Stimulated activated CD8-positive, alpha-beta memory T cell treated with anti-CD3 and anti-CD28 coated beads, Interleukin-4, amount 100 ng/mL, for 24 hours (primary cell): ENCODE measurements around the gene NR2C2AP.
"Not testable (repeated sequence)": the region's sequence is repeated elsewhere in the genome, so short reads cannot be mapped to it uniquely, and the experiment has no call there.

Experiments
- DNase-seq: peaks from one replicate; pipeline ENCODE4 v3.0.0-alpha.2; 2020; ENCODE audit warnings: low read depth

NR2C2AP gene

GRCh38 chr19:19181488-19181998 lies 21.7 kb downstream of the NR2C2AP start:
- no peak for DNase-seq

GRCh38 chr19:19179548-19180441 lies 23.4 kb downstream of the NR2C2AP start:
- DNase-seq = no peak

DNA sequence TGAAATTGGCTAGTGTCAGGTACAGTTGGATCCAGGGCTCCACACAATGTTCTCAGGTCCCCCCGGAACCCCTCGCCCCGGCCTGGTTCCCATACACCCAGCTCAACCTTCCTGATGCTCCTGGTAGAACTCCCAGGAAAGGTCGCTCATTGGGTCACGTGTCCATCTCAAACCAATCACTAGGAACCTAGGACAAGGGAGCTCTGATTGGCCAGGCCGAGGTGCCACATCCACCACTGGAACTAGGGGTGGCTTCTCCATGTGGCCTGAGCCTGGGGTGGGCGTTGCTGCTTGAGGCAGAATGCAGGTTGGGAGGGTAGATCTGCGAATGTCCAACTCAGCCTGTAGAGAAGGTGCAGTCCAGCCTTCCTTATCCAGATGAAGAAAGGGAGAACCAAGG lies 26.3 kb downstream of the NR2C2AP start:
- no peak for DNase-seq

DNA sequence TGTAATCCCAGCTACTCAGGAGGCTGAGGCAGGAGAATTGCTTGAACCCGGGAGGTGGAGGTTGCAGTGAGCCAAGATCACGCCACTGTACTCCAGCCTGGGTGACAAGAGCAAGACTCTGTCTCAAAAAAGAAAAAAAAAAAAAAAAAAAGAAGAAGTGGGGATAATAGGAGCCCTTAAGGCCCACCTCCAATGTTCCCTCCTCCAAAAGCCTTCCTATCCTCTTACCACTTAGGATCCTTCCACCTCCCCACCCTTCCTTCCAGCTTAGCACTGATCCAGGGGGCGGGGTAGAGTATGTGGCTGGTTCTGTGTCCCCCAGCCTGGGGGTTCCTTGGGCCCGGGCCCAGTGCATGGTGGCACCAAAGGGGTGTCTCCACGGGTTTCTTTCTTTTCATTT lies 30.0 kb downstream of the NR2C2AP start:
- not testable (repeated sequence) for DNase-seq

DNA sequence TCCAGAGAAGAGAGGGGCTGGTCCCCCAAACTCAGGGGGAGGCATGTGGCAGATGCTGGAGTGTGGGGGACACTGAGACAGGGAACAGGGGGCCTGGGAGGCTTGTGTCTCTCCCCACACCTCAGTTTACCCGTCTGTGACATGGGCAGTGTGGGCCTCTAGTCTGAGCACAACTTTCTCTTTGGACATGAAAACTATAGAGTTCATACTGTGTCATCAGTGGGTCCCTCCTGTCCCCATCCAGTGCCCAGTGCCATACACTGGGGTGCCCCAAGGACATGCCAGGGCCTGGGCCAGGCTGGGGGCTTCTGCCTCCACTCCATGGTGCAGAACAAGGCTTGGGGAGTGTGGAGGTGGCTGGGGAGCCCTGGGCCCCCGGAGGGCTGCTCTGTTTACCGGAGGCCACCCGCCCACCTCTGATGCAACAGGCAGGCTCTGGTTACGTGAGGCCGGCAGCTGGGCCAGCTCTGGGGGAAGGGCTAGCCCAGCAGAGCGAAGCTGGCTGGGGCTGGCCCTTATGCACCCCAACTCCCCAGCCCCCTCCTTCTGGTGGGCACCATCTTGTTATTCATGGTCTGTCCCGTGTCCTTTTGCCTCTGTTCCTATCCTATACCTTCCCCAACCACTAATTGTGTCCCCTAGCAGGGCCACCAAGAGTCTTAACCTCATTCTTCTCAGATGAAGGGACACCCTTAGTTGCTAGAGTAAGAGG lies 31.2 kb downstream of the NR2C2AP start:
- DNase-seq = no peak

DNA sequence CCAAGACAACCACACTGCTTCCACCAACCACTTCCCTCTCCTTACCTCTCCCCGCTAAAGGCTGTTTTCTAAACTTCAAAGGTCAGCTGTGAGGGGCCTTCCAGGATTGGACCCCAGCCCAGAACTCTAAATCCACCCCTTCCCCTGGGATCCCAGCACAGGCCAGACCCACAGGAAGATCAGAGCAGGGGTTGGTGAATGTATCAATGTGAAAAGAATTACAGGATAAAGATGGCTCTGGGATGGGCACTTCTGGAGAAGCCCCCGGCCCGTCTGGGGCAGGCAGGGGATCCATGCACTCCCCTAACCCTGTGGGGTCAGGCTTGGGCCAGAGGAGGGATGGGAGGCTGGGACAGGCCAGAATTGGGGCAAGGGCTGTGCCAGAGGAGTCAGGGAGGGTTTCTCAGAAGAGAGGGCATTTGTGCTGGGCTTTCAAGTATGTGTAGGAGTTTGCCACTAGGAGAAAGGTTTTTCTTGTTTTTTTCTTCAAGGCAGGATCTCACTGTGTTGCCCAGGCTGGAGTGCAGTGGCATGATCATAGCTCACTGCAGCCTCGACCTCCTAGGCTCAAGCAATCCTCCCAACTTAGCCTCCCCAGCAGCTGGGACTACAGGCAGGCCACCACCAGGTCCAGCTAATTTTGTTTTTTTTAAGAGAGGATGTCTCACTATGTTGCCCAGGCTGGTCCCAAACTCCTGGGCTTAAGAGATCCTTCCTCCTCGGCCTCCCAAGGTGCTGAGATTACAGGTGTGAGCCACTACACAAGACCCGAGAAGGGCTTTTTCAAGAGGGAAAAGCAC lies 32.1 kb downstream of the NR2C2AP start:
- no peak for DNase-seq

DNA sequence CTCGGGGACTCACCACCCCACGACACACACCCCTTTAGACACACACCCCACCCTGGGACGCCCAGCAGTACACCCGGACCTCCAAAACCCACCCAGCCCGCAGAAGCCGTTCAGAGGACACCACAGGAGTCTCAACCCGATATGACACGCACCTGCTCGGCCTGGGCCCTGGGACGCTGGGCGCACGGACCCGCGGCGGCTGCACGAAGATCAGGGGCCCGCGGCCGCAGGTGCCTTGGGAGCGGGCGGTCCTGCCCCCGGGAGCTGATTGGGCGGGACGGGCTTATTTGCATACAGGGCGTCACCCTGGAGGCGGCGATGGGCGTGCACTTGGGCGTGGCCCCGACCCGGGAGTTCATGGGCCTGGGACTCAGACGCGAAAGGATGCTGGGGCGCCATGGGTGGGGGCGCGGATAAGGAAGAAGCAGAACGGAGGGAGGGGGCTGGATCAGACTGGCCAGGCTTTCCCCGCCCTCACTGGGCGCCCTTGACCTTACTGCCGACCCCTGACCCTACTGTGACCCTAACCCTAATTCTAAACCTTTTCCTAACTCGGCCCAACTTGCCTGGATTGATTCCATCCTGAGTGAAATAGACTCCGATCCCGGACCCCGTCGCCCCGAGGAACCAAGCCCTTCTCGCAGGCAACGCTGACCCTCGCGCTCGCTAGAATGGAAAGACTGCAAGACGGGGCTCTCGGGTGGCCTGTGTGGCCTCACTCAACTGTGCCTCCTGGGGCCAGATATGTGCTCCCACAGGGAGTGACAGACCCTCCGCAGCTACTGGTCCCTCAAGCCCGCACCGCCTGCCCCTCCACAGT lies 33.0 kb downstream of the NR2C2AP start, which contains the start of gene MEF2B:
Gene MEF2B (minus strand): TSS at position 211 of the 820 bp plus-strand sequence. CDS start 19,528 bp downstream, outside the sequence.
- peak; percentile 64 for DNase-seq

GRCh38 chr19:19169236-19170052 lies 33.8 kb downstream of the NR2C2AP start:
- no peak for DNase-seq

- DNase-seq = no peak
These were observed 35.6 kb downstream of the NR2C2AP start for GRCh38 chr19:19167612-19168011.

DNA sequence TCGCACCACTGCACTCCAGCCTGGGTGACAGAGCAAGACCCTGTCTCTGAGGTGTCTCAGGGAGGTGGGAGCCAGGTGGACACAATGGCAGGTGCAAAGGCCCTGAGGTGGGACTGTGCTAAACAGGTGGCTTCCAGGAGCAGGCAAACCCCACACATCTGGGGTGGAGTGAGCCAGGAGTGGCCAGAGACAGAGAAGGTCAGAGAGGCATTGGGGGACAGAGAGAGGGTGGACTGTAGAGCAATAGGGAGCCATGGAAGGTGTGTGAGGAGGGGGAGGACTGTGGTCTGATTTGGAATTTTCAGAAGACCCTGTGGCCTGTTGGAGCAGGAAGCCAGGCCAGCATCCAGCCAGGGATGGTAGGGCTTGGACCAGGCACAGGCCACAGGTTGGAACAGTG lies 37.8 kb downstream of the NR2C2AP start:
- no peak for DNase-seq

DNA sequence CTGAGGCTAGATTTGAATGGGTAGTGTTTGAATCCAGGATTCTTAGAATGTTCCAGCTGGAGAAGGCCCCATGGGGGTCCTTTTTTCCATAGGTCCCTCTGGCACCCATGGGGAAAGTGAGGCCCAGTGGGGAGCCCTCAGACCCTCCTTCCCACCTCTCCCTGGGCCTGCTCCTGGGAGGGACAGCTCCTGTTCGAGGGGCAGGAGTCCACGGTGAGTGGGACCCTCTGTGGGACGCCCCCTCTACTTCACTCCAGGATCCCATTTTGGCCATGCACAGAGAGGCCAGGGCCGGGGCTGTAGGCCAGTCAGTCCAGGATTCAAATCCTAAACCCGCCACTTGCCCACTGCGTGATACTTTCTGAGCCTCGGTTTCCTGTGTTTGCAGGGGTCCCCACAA lies 40.7 kb downstream of the NR2C2AP start:
- no peak for DNase-seq

GRCh38 chr19:19160461-19161035 lies 42.7 kb downstream of the NR2C2AP start:
- DNase-seq = no peak

DNA sequence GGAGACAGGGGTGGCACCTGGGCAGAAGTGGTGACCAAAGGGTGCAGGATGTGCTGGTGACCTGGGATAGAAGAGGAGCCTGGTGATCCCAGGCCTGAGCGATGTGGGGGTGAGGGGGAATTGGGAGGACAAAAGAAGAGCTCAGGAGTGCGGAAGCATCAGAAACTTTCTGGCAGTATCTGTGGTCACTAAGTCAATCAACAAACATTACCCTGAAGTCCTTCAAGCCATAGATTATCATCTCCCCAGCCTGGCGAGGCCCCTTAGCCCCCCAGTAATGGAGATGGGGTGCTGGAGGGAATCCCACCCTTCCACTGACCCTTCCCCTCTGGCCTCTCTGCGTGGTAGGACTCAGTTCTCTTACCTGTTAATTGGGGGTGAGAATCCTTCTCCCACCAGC lies 43.7 kb downstream of the NR2C2AP start:
- DNase-seq = no peak

GRCh38 chr19:19157808-19158207 lies 45.4 kb downstream of the NR2C2AP start:
- no peak for DNase-seq

GRCh38 chr19:19155495-19156219 lies 47.6 kb downstream of the NR2C2AP start:
- DNase-seq = no peak

DNA sequence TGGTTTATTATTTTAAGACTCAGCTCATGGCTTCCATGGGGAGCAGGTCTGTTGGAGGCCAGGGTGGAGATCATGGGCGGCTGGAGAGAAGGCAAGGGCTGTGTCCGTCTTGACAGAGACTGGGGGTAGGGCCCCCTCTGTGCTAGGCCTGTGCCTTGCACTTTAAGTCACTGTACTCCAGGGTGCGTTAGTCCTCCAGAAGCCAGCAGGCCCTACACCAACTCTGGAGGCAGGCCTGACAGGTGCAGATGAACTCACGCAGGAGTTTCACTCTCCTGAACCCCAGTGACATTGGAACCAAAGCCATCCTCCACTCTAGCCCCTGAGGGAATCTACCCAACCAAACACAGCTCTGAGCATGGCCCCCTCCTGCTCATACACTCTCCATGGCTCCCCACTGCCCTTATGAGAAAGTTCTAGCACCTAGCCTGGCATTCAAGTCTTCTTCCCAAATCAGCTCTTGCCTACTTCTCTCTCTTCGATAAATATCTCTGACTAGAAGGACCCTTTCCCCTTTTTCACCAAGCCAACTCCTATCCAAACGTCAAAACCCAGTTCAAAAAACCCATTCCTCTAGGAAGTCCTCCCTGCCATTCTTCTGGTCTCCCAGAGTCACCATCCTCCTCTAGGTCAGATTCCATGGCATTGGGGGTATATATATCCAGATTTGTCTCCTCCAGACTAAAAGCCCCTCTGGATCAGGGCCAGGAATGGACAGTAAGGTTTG lies 48.3 kb downstream of the NR2C2AP start:
- no peak for DNase-seq

DNA sequence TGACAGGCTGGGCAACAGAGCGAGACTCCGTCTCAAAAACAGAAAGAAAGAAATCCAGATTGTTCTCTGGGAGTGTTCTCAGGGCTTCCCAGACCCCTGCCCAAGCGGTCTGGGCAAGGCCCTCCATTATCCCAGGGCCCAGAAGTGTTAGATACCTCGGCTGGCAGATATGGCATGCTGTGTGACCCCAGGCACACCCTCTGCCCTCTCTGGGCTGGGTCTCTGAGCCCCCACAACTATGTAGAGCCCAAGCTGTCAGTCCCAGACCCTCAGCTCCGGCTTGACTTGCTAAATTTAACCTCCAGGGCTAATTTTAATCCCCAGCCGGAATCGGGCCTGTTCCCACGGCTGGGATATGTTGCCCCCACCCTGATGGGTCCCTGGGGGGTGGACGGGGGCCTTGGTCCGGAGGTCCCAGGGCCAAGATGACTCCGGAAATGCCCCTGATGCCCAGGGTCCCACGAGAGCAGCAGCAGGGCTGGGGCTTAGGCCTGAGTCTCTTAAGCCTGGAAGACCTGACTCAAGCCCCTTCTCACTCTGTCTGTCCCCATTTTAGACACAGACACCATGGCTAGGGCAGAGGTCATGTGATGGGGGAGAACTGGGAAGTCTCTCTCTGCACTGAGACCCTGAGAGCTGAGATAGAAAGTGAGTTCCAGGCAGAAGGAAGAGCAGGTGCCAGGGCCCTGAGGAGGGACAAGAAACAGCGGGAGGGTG lies 50.4 kb downstream of the NR2C2AP start:
- DNase-seq = no peak

GRCh38 chr19:19151418-19151817 lies 51.8 kb downstream of the NR2C2AP start:
- DNase-seq = no peak
